DOHH2 (cell line): Measurements from ENCODE around the gene FOXN3.
A peak's percentile ranks its signal among the peaks of the same experiment; 100 is the strongest.

Experiments
- H3F3A ChIP-seq: fragments of 200-600 bp; sonication (generic), shearing (Covaris generic); 2 replicates; pipeline ENCODE4 v1.6.0; 2016; ENCODE audit warnings: antibody characterized with exemption, mild to moderate bottlenecking; ENCODE audit not compliant: control insufficient read depth, insufficient read depth
- H3K27ac ChIP-seq: fragments of 200-600 bp; sonication (generic); 2 replicates; pipeline ENCODE4 v1.5.1; 2014; ENCODE audit warnings: low read depth, mild to moderate bottlenecking, low read length, moderate library complexity
- H3K27me3 ChIP-seq: fragments of 200-600 bp; sonication (generic); 2 replicates; pipeline ENCODE4 v1.6.1; 2014; ENCODE audit warnings: mild to moderate bottlenecking, low read length, mixed read lengths; ENCODE audit not compliant: control insufficient read depth
- H3K36me3 ChIP-seq: fragments of 200-600 bp; sonication (generic); 2 replicates; pipeline ENCODE4 v1.6.1; 2014; ENCODE audit warnings: mild to moderate bottlenecking, low read length, moderate library complexity, mixed read lengths; ENCODE audit not compliant: control insufficient read depth
- H3K4me1 ChIP-seq: fragments of 200-600 bp; sonication (generic); 2 replicates; pipeline ENCODE4 v1.6.1; 2014; ENCODE audit warnings: mild to moderate bottlenecking, low read length, mixed read lengths; ENCODE audit not compliant: control insufficient read depth
- H3K4me2 ChIP-seq: fragments of 200-600 bp; sonication (generic); 2 replicates; pipeline ENCODE4 v1.6.0; 2014; ENCODE audit warnings: mild to moderate bottlenecking, low read length, moderate library complexity
- H3K4me3 ChIP-seq: fragments of 200-600 bp; sonication (generic); 2 replicates; pipeline ENCODE4 v1.5.1; 2014; ENCODE audit warnings: mild to moderate bottlenecking, low read length, mixed read lengths
- H3K79me2 ChIP-seq: fragments of 200-600 bp; sonication (generic); 2 replicates; pipeline ENCODE4 v1.6.1; 2014; ENCODE audit warnings: mild to moderate bottlenecking, low read length, mixed read lengths; ENCODE audit not compliant: control insufficient read depth
- H3K9me2 ChIP-seq: fragments of 200-600 bp; sonication (generic); replicated peaks from 2 replicates; pipeline ENCODE4 v1.6.1; 2014; ENCODE audit warnings: mild to moderate bottlenecking, low read length, mixed read lengths; ENCODE audit not compliant: control insufficient read depth
- H3K9me3 ChIP-seq: fragments of 200-600 bp; sonication (generic); 2 replicates; pipeline ENCODE4 v1.6.1; 2014; ENCODE audit warnings: antibody characterized with exemption, low read length, mixed read lengths; ENCODE audit not compliant: control insufficient read depth, insufficient read depth
- H4K20me1 ChIP-seq: fragments of 200-600 bp; sonication (generic); 2 replicates; pipeline ENCODE4 v1.6.0; 2014; ENCODE audit warnings: low read depth, mild to moderate bottlenecking, antibody characterized with exemption, low read length, moderate library complexity; ENCODE audit not compliant: control insufficient read depth, insufficient read depth
- EZH2phosphoT487 ChIP-seq: fragments of 200-600 bp; sonication (generic); IDR thresholded peaks from 2 replicates; pipeline ENCODE4 v1.6.1; 2017; ENCODE audit warnings: borderline replicate concordance, mild to moderate bottlenecking, antibody characterized with exemption, low read length, moderate library complexity, mixed read lengths
- TF ChIP-seq, protein P1 (sequence below): fragments of 200-600 bp; sonication (generic); IDR thresholded peaks from one replicate; pipeline ENCODE4 v1.5.1; 2014; ENCODE audit warnings: antibody characterized with exemption, mild to moderate bottlenecking, low read depth, low read length; ENCODE audit not compliant: poor library complexity, severe bottlenecking

FOXN3 gene

DNA sequence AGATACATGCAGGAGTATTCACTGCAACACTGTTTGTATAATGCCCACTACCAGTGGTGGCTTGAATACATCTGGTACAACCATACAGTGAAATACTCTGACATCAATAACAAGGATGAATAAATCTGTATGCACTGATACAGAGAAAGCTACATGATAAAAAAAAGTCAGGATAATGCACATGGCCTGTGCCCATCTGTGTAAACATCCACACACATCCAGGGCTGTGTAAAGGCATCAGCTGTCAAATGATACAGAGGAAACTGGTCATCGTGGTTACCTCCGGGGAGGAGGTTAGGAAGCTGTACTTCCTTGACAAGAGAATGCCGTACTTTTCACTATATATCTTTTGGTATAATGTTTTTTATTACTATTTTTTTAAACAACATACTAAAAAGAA is 176.6 kb downstream of the FOXN3 start:
- no peaks in the 10 kb centered on the region for H3K27me3 ChIP-seq
- H3K4me3 ChIP-seq = no peak overlapping the region
- no peaks in the 10 kb centered on the region for H3K36me3 ChIP-seq
- no peaks in the 10 kb centered on the region for H3K9me3 ChIP-seq
- peaks cover 3% of the 10 kb centered on the region; the same call in 1 of the 2 replicates for H3K79me2 ChIP-seq
- no peaks in the 10 kb centered on the region for H4K20me1 ChIP-seq
- H3K4me2 ChIP-seq = no peak overlapping the region
- H3K27ac ChIP-seq = no peak overlapping the region
- H3K9me2 ChIP-seq = no peaks in the 10 kb centered on the region
- no peaks in the 10 kb centered on the region for H3F3A ChIP-seq
- peaks cover 31% of the 10 kb centered on the region for H3K4me1 ChIP-seq
- TF ChIP-seq, protein P1, sequence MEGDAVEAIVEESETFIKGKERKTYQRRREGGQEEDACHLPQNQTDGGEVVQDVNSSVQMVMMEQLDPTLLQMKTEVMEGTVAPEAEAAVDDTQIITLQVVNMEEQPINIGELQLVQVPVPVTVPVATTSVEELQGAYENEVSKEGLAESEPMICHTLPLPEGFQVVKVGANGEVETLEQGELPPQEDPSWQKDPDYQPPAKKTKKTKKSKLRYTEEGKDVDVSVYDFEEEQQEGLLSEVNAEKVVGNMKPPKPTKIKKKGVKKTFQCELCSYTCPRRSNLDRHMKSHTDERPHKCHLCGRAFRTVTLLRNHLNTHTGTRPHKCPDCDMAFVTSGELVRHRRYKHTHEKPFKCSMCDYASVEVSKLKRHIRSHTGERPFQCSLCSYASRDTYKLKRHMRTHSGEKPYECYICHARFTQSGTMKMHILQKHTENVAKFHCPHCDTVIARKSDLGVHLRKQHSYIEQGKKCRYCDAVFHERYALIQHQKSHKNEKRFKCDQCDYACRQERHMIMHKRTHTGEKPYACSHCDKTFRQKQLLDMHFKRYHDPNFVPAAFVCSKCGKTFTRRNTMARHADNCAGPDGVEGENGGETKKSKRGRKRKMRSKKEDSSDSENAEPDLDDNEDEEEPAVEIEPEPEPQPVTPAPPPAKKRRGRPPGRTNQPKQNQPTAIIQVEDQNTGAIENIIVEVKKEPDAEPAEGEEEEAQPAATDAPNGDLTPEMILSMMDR = no peak
- TF ChIP-seq EZH2phosphoT487 = no peak

DNA sequence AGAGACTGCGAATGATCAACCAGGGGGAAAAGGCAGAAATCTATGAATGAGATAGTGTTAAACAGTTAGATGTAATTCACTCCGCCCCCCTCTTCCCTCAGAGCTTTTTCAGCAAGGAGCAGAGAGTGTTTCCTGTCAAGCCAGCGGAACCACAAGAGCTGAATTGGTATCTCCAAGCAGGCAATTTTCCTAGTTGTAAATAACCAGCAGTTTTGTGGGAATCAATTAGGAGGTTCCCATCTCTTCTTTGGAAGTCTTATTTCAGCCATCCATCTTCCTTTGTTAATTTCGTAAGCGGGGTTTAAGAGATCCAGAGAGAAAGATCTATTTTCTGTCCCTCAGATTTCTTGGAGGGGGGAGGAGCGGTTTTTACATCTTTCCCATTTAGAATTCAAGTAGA is 178.0 kb downstream of the FOXN3 start:
- Histone ChIP-seq H3K36me3 (no peaks in the 10 kb centered on the region), H3K4me3 (no peak overlapping the region), H3K4me1 (peaks cover 17% of the 10 kb centered on the region), H3F3A (no peaks in the 10 kb centered on the region), H3K79me2 (peaks cover 3% of the 10 kb centered on the region; the same call in 1 of the 2 replicates), H3K27ac (no peak overlapping the region), H4K20me1 (no peaks in the 10 kb centered on the region), H3K9me3 (no peaks in the 10 kb centered on the region), H3K9me2 (no peaks in the 10 kb centered on the region), H3K27me3 (no peaks in the 10 kb centered on the region), H3K4me2 (no peak overlapping the region)
- TF ChIP-seq EZH2phosphoT487 = no peak
- TF ChIP-seq, protein P1 = no peak

DNA sequence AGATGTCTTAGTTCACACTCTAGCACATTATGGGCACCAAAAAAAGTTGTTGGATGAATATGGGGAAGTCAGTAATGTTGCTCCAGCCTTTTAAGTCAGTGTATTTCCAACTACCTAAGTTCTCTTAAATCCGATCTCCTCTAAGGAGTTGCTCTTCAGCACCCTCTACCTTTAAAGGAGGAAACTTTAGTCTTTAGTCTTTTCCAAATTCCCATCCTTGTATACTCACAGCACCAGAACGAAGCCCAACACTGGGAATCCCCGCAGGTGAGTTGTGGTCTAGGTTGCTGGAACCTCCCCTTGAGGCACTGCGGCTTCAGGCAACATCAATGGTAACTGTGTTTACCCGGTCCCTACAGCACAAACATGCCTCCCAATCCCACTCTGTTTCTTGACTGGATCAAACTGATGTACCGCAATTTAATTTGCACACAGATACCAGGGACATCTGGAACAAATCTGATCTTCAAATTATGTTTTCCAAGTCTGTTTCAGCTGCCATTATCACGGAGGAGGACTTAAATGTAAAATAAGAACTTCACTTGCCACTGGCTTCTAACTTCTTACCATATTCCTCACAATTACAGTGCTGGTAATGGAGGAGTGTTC is 179.0 kb downstream of the FOXN3 start:
- Histone ChIP-seq H3K4me3 (no peak overlapping the region), H3K9me3 (no peaks in the 10 kb centered on the region), H3K27me3 (no peaks in the 10 kb centered on the region), H3K9me2 (no peaks in the 10 kb centered on the region), H3K36me3 (no peaks in the 10 kb centered on the region), H3K79me2 (no peaks in the 10 kb centered on the region), H3K27ac (no peak overlapping the region), H3F3A (no peaks in the 10 kb centered on the region), H4K20me1 (no peaks in the 10 kb centered on the region; the same call in 1 of the 2 replicates), H3K4me1 (peaks cover 7% of the 10 kb centered on the region), H3K4me2 (no peak overlapping the region)
- TF ChIP-seq, protein P1 = peak; percentile 11
- no peak for TF ChIP-seq EZH2phosphoT487
